Measurements from ENCODE around the gene ZYG11A. TPM values are rescaled to one million over a fixed set of nuclear protein-coding genes. Genes with fewer than 3 reads are reported as not detected.

ZYG11A gene
- total and polyA plus RNA-seq, 2 of the 8 experiments (the other 6 are each of a cell fraction or from before 2014, with no cell fraction given), result 0.89 to 2.6 TPM

GRCh38 chr1:52938183-52938451 is 95.6 kb downstream of the ZYG11A start (continued):
- TF ChIP-seq SIX5 (IDR thresholded peaks at IDR 0.05; ENCODE audit: low read depth, low read length) (no peak), ATF2 (IDR thresholded peaks at IDR 0.05; ENCODE audit: low read length) (no peak), NANOG (IDR thresholded peaks at IDR 0.05; ENCODE audit: insufficient read depth, low read depth, low read length, poor library complexity, severe bottlenecking) (no peak)
